WTC11 (cell line): ENCODE results near the gene PTPRB. TPM values are rescaled to one million over a fixed set of nuclear protein-coding genes. Genes with fewer than 3 reads are reported as not detected.

Experiments
- ATAC-seq: fragments of 200-7000 bp; cut with Tn5 transposase; 2 replicates; pipeline ENCODE4 v1.10.0; 2021; ENCODE audit warnings: mild to moderate bottlenecking, moderate library complexity
- CTCF ChIA-PET: fragments of 300-600 bp; sonication (Branson Sonifier 250); formaldehyde crosslinking; loops from one replicate; lab custom pipeline; 2021; ENCODE audit warnings: antibody characterized with exemption; lab: Charles Lee
- POLR2A ChIA-PET: fragments of 350-600 bp; sonication (Branson Sonifier 250); formaldehyde crosslinking; loops from one replicate; lab custom pipeline; 2021; ENCODE audit warnings: antibody characterized with exemption; lab: Charles Lee
- DNase-seq: peaks from one replicate; pipeline ENCODE4 v3.0.0; 2021; ENCODE audit warnings: low spot score
- H3K27ac Mint-ChIP-seq: 2 replicates; pipeline ENCODE4 v1.8.0; 2021; ENCODE audit warnings: mixed read lengths
- H3K27me3 Mint-ChIP-seq: 2 replicates; pipeline ENCODE4 v1.8.0; 2021; ENCODE audit warnings: low read depth, mild to moderate bottlenecking, moderate library complexity, mixed read lengths
- H3K36me3 Mint-ChIP-seq: 2 replicates; pipeline ENCODE4 v1.8.0; 2021; ENCODE audit warnings: mixed read lengths
- H3K4me1 Mint-ChIP-seq: 2 replicates; pipeline ENCODE4 v1.8.0; 2022; ENCODE audit warnings: mixed read lengths
- H3K4me3 Mint-ChIP-seq: 2 replicates; pipeline ENCODE4 v1.8.0; 2021; ENCODE audit warnings: mild to moderate bottlenecking, moderate library complexity, mixed read lengths
- H3K9me3 Mint-ChIP-seq: 2 replicates; pipeline ENCODE4 v1.8.0; 2021; ENCODE audit warnings: mixed read lengths
- AFF4 ChIP-seq: sonication (generic); formaldehyde crosslinking; IDR thresholded peaks from 2 replicates; pipeline ENCODE4 v1.8.1; 2023; ENCODE audit warnings: mild to moderate bottlenecking, missing genetic modification reagents, borderline replicate concordance
- ATF3 ChIP-seq: sonication (generic); formaldehyde crosslinking; conservative IDR thresholded peaks from 2 replicates; pipeline ENCODE4 v1.8.1; 2022; ENCODE audit warnings: mild to moderate bottlenecking, missing genetic modification reagents
- ELF4 ChIP-seq: sonication (generic); formaldehyde crosslinking; IDR thresholded peaks from 2 replicates; pipeline ENCODE4 v1.8.1; 2022; ENCODE audit warnings: low read depth, mild to moderate bottlenecking, moderate library complexity, missing genetic modification reagents
- ETV6 ChIP-seq: sonication (generic); formaldehyde crosslinking; IDR thresholded peaks from 2 replicates; pipeline ENCODE4 v1.8.1; 2022; ENCODE audit warnings: mild to moderate bottlenecking, missing genetic modification reagents
- FOXJ3 ChIP-seq: sonication (generic); formaldehyde crosslinking; IDR thresholded peaks from 2 replicates; pipeline ENCODE4 v1.9.0; 2021; ENCODE audit warnings: missing genetic modification reagents, mild to moderate bottlenecking, borderline replicate concordance
- JAZF1 ChIP-seq: fragments of 250-450 bp; sonication (Bioruptor Pico); IDR thresholded peaks from 2 replicates; pipeline ENCODE4 v1.9.0; 2021; ENCODE audit warnings: moderate library complexity, mild to moderate bottlenecking, inconsistent platforms
- MLX ChIP-seq: sonication (generic); formaldehyde crosslinking; IDR thresholded peaks from 2 replicates; pipeline ENCODE4 v1.8.1; 2023; ENCODE audit warnings: mild to moderate bottlenecking, missing genetic modification reagents, moderate library complexity
- MYBL2 ChIP-seq: sonication (generic); formaldehyde crosslinking; IDR thresholded peaks from 2 replicates; pipeline ENCODE4 v1.8.1; 2023; ENCODE audit warnings: mild to moderate bottlenecking, moderate library complexity, missing genetic modification reagents
- NFE2L1 ChIP-seq: sonication (generic); formaldehyde crosslinking; IDR thresholded peaks from 2 replicates; pipeline ENCODE4 v1.8.1; 2023; ENCODE audit warnings: missing genetic modification reagents
- PREB ChIP-seq: sonication (generic); formaldehyde crosslinking; IDR thresholded peaks from 2 replicates; pipeline ENCODE4 v1.8.1; 2022; ENCODE audit warnings: mild to moderate bottlenecking, missing genetic modification reagents, moderate library complexity, borderline replicate concordance
- PRRX2 ChIP-seq: fragments of 250-450 bp; sonication (Bioruptor Pico); IDR thresholded peaks from 2 replicates; pipeline ENCODE4 v1.8.0; 2021; ENCODE audit warnings: mild to moderate bottlenecking
- SOX15 ChIP-seq: fragments of 250-450 bp; sonication (Bioruptor Pico); IDR thresholded peaks from 2 replicates; pipeline ENCODE4 v1.9.0; 2021; ENCODE audit warnings: mild to moderate bottlenecking
- USF1 ChIP-seq: sonication (generic); formaldehyde crosslinking; IDR thresholded peaks from 2 replicates; pipeline ENCODE4 v1.8.0; 2022; ENCODE audit warnings: mild to moderate bottlenecking, missing genetic modification reagents
- ZNF219 ChIP-seq: sonication (generic); formaldehyde crosslinking; IDR thresholded peaks from 2 replicates; pipeline ENCODE4 v1.8.0; 2023; ENCODE audit warnings: missing genetic modification reagents, mild to moderate bottlenecking, borderline replicate concordance
- ZNF416 ChIP-seq: fragments of 250-450 bp; sonication (Bioruptor Pico); IDR thresholded peaks from 2 replicates; pipeline ENCODE4 v1.9.0; 2021; ENCODE audit warnings: mild to moderate bottlenecking, inconsistent platforms
- ZNF423 ChIP-seq: fragments of 250-450 bp; sonication (Bioruptor Pico); IDR thresholded peaks from 2 replicates; pipeline ENCODE4 v2.1.2; 2022; ENCODE audit warnings: mild to moderate bottlenecking, moderate library complexity
- total RNA-seq: library from RNA; stranded (reverse); gene quantifications from 3 replicates; pipeline ENCODE4 v1.2.3, GENCODE V29; 2021

PTPRB gene
- total RNA-seq, 1 experiment from 2014 or later, result 3.3 TPM

GRCh38 chr12:70536650-70537049 is 100.6 kb downstream of the PTPRB start:
- DNase-seq (no peak), ATAC-seq (no peak)
- Mint-ChIP-seq H3K4me3 (no peak overlapping the region), H3K4me1 (no peaks in the 10 kb centered on the region), H3K9me3 (peaks cover 4% of the 10 kb centered on the region; the same call in 1 of the 2 replicates), H3K36me3 (peaks cover 12% of the 10 kb centered on the region), H3K27ac (no peak overlapping the region), H3K27me3 (no peaks in the 10 kb centered on the region)
- TF ChIP-seq ZNF423, result no peak
- no peak for TF ChIP-seq PREB (CRISPR knock-in tag)
- no peak for TF ChIP-seq ETV6 (CRISPR knock-in tag)
- TF ChIP-seq NFE2L1 (CRISPR knock-in tag), result no peak
- no peak for TF ChIP-seq ZNF416 (CRISPR knock-in tag)
- TF ChIP-seq ELF4 (CRISPR knock-in tag), result no peak
- no peak for TF ChIP-seq FOXJ3
- TF ChIP-seq JAZF1 (CRISPR knock-in tag), result no peak
- no peak for TF ChIP-seq ZNF219 (CRISPR knock-in tag)
- no peak for TF ChIP-seq USF1 (CRISPR knock-in tag)
- no peak for TF ChIP-seq PRRX2 (CRISPR knock-in tag)
- CTCF ChIA-PET, result no interaction called here
- POLR2A ChIA-PET, result no interaction called here

GRCh38 chr12:70535896-70536374 is 101.3 kb downstream of the PTPRB start:
- Mint-ChIP-seq H3K27me3 (no peaks in the 10 kb centered on the region), H3K27ac (no peak overlapping the region), H3K4me3 (no peak overlapping the region), H3K4me1 (no peaks in the 10 kb centered on the region), H3K36me3 (peaks cover 12% of the 10 kb centered on the region)
- ATAC-seq (no peak), DNase-seq (no peak)
- ChIA-PET CTCF (no interaction called here), POLR2A (no interaction called here)
- no peak for TF ChIP-seq SOX15 (CRISPR knock-in tag)
- TF ChIP-seq, all 79 proteins: peak for 0
- peaks cover 4% of the 10 kb centered on the region; the same call in 1 of the 2 replicates for H3K9me3 Mint-ChIP-seq

GRCh38 chr12:70534466-70534865 is 102.8 kb downstream of the PTPRB start:
- H3K36me3 Mint-ChIP-seq, result peaks cover 12% of the 10 kb centered on the region
- POLR2A ChIA-PET, result no interaction called here
- CTCF ChIA-PET, result no interaction called here

More at GRCh38 chr12:70534466-70534865, 102.8 kb downstream of the PTPRB start:
- no peak overlapping the region for H3K27ac Mint-ChIP-seq
- TF ChIP-seq AFF4 (CRISPR knock-in tag), result no peak
- TF ChIP-seq ATF3 (CRISPR knock-in tag), result no peak
- no peak for TF ChIP-seq MLX
- no peak for TF ChIP-seq ZNF219 (CRISPR knock-in tag)
- TF ChIP-seq MYBL2 (CRISPR knock-in tag), result no peak
- TF ChIP-seq, all 79 proteins: peak for 0
- Mint-ChIP-seq H3K27me3 (no peaks in the 10 kb centered on the region), H3K9me3 (peaks cover 4% of the 10 kb centered on the region; the same call in 1 of the 2 replicates), H3K4me1 (no peaks in the 10 kb centered on the region), H3K4me3 (no peak overlapping the region)
- ATAC-seq, result no peak
- no peak for DNase-seq
